Nephron (organoid): ENCODE results near the gene PLEKHA8.
"Not testable (repeated sequence)": the region's sequence is repeated elsewhere in the genome, so short reads cannot be mapped to it uniquely, and the experiment has no call there.

Source experiments
- H3K27ac Mint-ChIP-seq, 3 experiments: 2 replicates each; pipeline ENCODE4 v1.8.0; 2020; ENCODE audit warnings: mixed read lengths in 3 of 3, mild to moderate bottlenecking in 2 of 3, moderate library complexity in 1 of 3
- H3K27me3 Mint-ChIP-seq: 2 replicates; pipeline ENCODE4 v1.8.0; 2021; ENCODE audit warnings: low read depth, mild to moderate bottlenecking, moderate library complexity, mixed read lengths
- H3K36me3 Mint-ChIP-seq: 2 replicates; pipeline ENCODE4 v1.8.0; 2020; ENCODE audit warnings: low read depth, mixed read lengths
- H3K4me1 Mint-ChIP-seq: 2 replicates; pipeline ENCODE4 v1.8.0; 2020; ENCODE audit warnings: mixed read lengths
- H3K4me3 Mint-ChIP-seq, 3 experiments: 2 replicates each; pipeline ENCODE4 v1.8.0; 2020; ENCODE audit warnings: mild to moderate bottlenecking in 3 of 3, mixed read lengths in 3 of 3, moderate library complexity in 2 of 3
- H3K9me3 Mint-ChIP-seq: 2 replicates; pipeline ENCODE4 v1.8.0; 2020; ENCODE audit warnings: mixed read lengths
- CTCF ChIP-seq, 3 experiments: fragments of 200-600 bp; sonication (generic); IDR thresholded peaks; one replicate each; pipeline ENCODE4 v1.5.0; 2021; ENCODE audit warnings: antibody characterized with exemption in 3 of 3; ENCODE audit not compliant: unreplicated experiment in 3 of 3

Gene PLEKHA8

GRCh38 chr7:30057741-30058140, 29.5 kb downstream of the PLEKHA8 start:
- H3K27me3 Mint-ChIP-seq: no peaks in the 10 kb centered on the region
- no peak for TF ChIP-seq CTCF (IDR thresholded peaks at IDR 0.05; ENCODE audit: unreplicated experiment in 3 of 3)
- H3K4me1 Mint-ChIP-seq: no peaks in the 10 kb centered on the region
- H3K36me3 Mint-ChIP-seq: peaks cover 80% of the 10 kb centered on the region
- H3K4me3 Mint-ChIP-seq: no peak overlapping the region
- no peak overlapping the region for H3K27ac Mint-ChIP-seq
- peaks cover 4% of the 10 kb centered on the region for H3K9me3 Mint-ChIP-seq

- H3K27me3 Mint-ChIP-seq, H3K9me3 Mint-ChIP-seq, H3K4me1 Mint-ChIP-seq, H3K4me3 Mint-ChIP-seq, H3K27ac Mint-ChIP-seq: not testable (repeated sequence)
- H3K36me3 Mint-ChIP-seq: peaks cover 82% of the 10 kb centered on the region
- peak; percentile 45 to 65 (median 46) for TF ChIP-seq CTCF (IDR thresholded peaks at IDR 0.05; ENCODE audit: unreplicated experiment in 3 of 3)
These were observed 33.6 kb downstream of the PLEKHA8 start for GRCh38 chr7:30061786-30062185.

- Mint-ChIP-seq H3K27me3 (no peaks in the 10 kb centered on the region), H3K4me3 (no peak overlapping the region), H3K36me3 (peaks cover 78% of the 10 kb centered on the region), H3K27ac (no peak overlapping the region), H3K4me1 (no peaks in the 10 kb centered on the region), H3K9me3 (no peaks in the 10 kb centered on the region)
- peak; percentile 62 to 72 (median 72) for TF ChIP-seq CTCF (IDR thresholded peaks at IDR 0.05; ENCODE audit: unreplicated experiment in 3 of 3)
These were observed 34.4 kb downstream of the PLEKHA8 start for GRCh38 chr7:30062587-30062986.

DNA sequence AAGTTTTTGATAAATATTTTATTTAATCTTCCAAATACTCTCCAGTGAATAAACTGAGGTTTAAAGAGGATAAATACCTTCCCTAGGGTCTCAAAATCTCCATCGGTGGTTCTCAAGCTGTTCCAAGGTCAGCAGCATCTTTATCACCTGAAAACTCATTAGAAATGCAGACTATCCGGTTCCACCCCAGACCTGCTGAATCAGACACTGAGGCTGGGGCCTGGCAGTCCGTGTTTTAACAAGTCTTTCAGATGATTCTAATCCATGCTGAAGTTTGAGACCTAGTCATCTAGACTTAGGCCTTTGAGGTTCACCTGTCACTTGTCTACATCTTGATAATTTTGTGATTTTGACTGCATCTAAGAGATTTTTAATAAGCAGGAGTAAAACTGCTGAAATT, 37.5 kb downstream of the PLEKHA8 start:
- no peaks in the 10 kb centered on the region for H3K9me3 Mint-ChIP-seq
- H3K27ac Mint-ChIP-seq: no peak overlapping the region
- no peak for TF ChIP-seq CTCF (IDR thresholded peaks at IDR 0.05; ENCODE audit: unreplicated experiment in 3 of 3)
- H3K27me3 Mint-ChIP-seq: no peaks in the 10 kb centered on the region
- no peaks in the 10 kb centered on the region for H3K4me1 Mint-ChIP-seq
- no peak overlapping the region for H3K4me3 Mint-ChIP-seq
- peaks cover 64% of the 10 kb centered on the region for H3K36me3 Mint-ChIP-seq

- peaks cover 67% of the 10 kb centered on the region for H3K36me3 Mint-ChIP-seq
- no peak overlapping the region for H3K4me3 Mint-ChIP-seq
- TF ChIP-seq CTCF (IDR thresholded peaks at IDR 0.05; ENCODE audit: unreplicated experiment in 3 of 3): no peak
- no peaks in the 10 kb centered on the region for H3K9me3 Mint-ChIP-seq
- H3K4me1 Mint-ChIP-seq: no peaks in the 10 kb centered on the region
- H3K27ac Mint-ChIP-seq: no peak overlapping the region
- H3K27me3 Mint-ChIP-seq: no peaks in the 10 kb centered on the region
These were observed 38.5 kb downstream of the PLEKHA8 start for GRCh38 chr7:30066687-30067086.

DNA sequence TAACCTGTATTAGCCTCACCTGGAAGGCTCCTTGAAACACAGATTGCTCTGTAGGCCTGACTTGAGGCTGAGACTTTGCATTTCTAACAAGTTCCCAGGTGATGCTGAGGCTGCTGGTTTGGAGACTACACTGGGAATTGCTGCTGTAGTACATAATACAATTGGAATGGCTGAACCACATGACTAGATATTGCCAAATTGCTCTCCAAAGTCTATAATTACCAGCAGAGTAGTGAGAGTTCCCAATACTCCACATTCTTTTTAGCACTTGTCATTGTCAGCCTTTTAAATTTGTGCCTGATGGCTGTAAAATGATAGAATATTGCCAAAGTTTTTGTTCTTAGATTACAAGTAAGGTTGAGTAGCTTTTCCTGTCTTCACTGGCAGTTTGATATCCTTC, 39.9 kb downstream of the PLEKHA8 start:
- H3K27me3 Mint-ChIP-seq: no peaks in the 10 kb centered on the region
- peaks cover 59% of the 10 kb centered on the region for H3K36me3 Mint-ChIP-seq
- no peak overlapping the region for H3K4me3 Mint-ChIP-seq
- H3K4me1 Mint-ChIP-seq: peaks cover 8% of the 10 kb centered on the region
- no peaks in the 10 kb centered on the region for H3K9me3 Mint-ChIP-seq
- no peak for TF ChIP-seq CTCF (IDR thresholded peaks at IDR 0.05; ENCODE audit: unreplicated experiment in 3 of 3)
- H3K27ac Mint-ChIP-seq: no peak overlapping the region
